ENCODE results near the gene SECISBP2.
A peak's percentile ranks its signal among the peaks of the same experiment; 100 is the strongest.

The SECISBP2 gene

DNA sequence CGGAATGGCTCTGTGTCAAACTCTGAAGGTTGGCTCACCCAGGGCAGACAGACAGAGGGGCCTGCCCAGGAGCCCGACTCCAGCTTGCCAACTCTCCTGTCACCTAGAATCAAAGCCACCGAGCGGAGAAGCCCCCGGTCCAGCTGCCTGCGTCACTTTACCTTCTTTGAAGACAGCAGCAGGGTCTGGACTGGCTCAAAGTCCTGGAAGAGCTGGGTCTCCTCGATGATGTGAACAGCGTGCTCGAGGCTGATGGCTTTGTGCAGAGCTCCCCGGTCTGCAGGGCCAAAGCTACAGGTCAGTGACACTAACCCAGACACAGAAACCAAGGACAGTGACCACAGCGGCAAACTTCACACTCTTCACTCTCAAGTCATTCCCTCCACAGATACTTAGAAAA lies 67.9 kb downstream of the SECISBP2 start:
- no peak for DNase-seq

- DNase-seq = no peak
Observed at GRCh38 chr9:89386797-89387196, 68.5 kb downstream of the SECISBP2 start.

- DNase-seq = no peak
Observed at GRCh38 chr9:89387197-89387849, 69.0 kb downstream of the SECISBP2 start.

- DNase-seq = peak; percentile 97
Observed at GRCh38 chr9:89388084-89388867, 70.0 kb downstream of the SECISBP2 start.

- no peak for DNase-seq
Observed at GRCh38 chr9:89388868-89389177, 70.5 kb downstream of the SECISBP2 start.

DNA sequence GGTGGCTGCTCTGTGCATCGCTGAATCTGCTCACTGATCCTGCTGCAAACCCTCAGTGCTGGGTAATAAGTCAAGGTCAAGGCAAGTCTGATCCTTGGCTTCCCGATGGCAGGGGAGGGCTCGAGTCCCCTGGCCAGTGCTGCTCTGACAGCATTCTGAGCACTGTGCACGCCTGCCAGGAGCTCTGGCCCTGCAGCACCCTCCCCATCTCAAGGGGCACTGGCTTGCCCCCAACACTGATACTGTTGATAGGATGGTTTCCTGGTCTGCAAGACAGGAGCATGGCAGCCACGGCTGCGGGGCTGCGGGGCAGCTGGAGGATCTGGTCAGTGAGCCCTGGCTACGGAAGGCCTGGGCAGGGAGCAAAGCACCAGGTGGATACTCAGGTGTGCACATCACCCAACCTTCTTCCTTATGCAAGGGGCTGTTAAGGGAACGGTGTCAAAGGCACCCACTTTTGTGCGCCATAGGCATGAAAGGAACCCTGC lies 71.8 kb downstream of the SECISBP2 start:
- DNase-seq = no peak

- no peak for DNase-seq
Observed at GRCh38 chr9:89390578-89391116, 72.3 kb downstream of the SECISBP2 start.

DNA sequence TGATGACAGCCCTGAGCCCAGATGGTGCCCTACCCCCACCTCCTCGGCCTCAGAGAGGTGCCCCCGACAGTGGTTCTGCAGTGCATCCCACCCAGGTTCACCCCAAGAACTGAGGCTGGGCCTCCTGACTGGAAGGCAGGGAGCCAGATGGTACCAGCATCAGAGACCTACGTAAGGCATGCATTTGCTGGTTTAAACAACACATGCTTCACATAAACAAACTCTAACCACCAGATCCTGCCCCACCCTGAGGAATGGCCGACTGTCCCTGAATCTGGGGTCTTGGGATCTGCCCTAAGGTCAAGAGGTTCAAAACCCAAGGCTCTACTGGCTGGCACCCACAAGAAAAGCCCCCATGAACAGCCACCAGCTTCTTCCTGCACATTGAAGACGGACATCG lies 73.3 kb downstream of the SECISBP2 start:
- DNase-seq = no peak

GRCh38 chr9:89394412-89394811 lies 76.1 kb downstream of the SECISBP2 start:
- DNase-seq = no peak

- no peak for DNase-seq
Observed at GRCh38 chr9:89395931-89396710, 77.8 kb downstream of the SECISBP2 start.

- DNase-seq = no peak
Observed at GRCh38 chr9:89397471-89397870, 79.2 kb downstream of the SECISBP2 start.

DNA sequence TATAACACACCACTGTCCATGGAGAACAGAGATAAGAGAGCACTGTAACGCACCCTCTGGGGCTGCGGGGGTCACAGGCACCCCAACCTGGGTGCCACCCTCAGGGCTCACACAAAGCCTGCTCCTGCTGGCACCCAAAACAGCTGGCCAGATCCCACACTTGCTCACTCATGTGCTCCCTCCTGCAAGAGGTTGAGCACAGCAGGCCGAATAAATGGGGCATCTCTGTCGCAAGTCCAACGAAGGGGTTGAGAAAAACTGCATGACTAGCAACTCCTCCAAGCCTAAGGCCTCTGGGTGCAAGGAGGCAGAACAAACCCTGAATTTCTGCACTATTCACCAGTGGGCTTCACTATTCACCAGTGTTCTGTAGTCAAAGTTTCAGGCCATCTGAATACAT lies 80.3 kb downstream of the SECISBP2 start:
- no peak for DNase-seq

DNA sequence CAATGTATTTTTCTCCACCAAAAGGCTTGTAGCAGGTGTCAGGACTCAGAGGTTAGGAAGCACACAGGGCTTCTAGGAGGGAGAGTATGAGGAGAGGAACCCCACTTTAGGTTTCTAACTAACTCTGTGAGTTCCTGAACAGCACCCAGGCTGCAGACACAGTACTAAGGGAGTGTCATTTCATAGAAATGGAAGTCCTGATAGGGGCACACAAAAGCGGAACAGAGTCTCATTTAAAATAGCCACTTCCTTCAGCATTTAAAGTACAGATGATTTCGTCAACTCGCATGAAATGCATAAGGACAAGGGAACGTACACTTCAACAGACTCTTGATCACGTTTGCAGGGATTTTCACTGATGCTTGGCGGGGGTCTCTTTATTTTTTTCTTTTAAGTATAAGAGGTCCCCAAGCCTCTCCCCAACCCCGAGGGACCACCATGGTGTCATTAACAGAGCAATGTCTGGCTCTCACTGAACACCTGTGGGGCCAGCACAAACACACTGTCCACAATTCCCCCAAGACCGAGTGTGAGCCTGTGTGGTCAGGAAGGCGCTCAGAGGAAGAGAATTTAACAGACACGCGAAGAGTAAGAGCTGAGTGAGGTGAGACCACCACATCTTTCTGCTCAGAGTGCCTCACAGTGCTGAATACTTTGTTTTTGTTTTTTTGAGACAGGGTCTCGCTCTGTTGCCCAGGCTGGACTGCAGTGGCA lies 82.3 kb downstream of the SECISBP2 start:
- peak; percentile 85 for DNase-seq

- DNase-seq = no peak
Observed at GRCh38 chr9:89402695-89403427, 84.6 kb downstream of the SECISBP2 start.

- DNase-seq = no peak
Observed at GRCh38 chr9:89404074-89404473, 85.8 kb downstream of the SECISBP2 start.

DNA sequence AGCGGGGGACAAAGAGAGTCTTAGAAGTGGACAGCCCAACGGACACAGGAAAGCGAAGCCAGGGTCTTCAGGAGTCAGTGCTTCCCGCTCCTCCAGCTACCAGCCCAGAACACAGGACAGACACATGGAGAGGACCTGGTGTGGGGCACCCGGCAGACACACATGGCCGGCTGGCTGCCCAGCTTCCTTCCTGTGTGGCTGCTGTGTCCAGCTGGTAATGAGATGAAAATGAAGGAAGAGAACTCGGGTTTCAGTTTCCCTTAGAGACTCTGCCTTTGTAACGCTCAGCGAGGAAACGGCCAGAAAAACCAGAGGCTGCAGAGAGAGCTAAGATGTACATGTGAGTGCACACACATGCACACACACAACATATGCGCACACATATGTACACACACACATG lies 87.5 kb downstream of the SECISBP2 start:
- DNase-seq = peak; percentile 83

- no peak for DNase-seq
Observed at GRCh38 chr9:89407070-89407469, 88.8 kb downstream of the SECISBP2 start.

GRCh38 chr9:89408628-89409101 lies 90.4 kb downstream of the SECISBP2 start:
- DNase-seq = no peak

All from suppressor macrophage treated with lipopolysaccharide for 4 hours (primary cell).